ENCODE measurements around the gene CCDC157. TPM values are rescaled to one million over a fixed set of nuclear protein-coding genes. Genes with fewer than 3 reads are reported as not detected.

Gene CCDC157
- total and polyA plus RNA-seq, 9 of the 15 experiments (the other 6 are each of a cell fraction or from before 2014, with no cell fraction given), result 0.04 to 1.3 (median 0.68) TPM

GRCh38 chr22:30310881-30311771 is 45.7 kb upstream of the CCDC157 start:
- no peaks in the 10 kb centered on the region for H3K9me1 ChIP-seq (ENCODE audit: control insufficient read depth, insufficient read depth, low read length)
- peaks cover 4% of the 10 kb centered on the region; the same call in 1 of the 2 replicates for H4K20me1 ChIP-seq (replicated peaks; ENCODE audit: control insufficient read depth, insufficient read depth, low read length)
- in situ Hi-C loops (cut with MboI) (no loop called here), intact Hi-C loops (cut with micrococcal nuclease) (no loop called here)
- H3K79me2 ChIP-seq (ENCODE audit: control insufficient read depth, insufficient read depth, low read length), result peaks cover 1% of the 10 kb centered on the region
- no peaks in the 10 kb centered on the region for H3K36me3 ChIP-seq (ENCODE audit: control insufficient read depth, insufficient read depth, low read length)
- no peaks in the 10 kb centered on the region for H3K27me3 ChIP-seq (ENCODE audit: control insufficient read depth in 2 of 2, insufficient read depth in 2 of 2, low read length in 2 of 2)
- H3K4me3 ChIP-seq, result no peak overlapping the region
- CTCF ChIA-PET (ENCODE audit: low intra/inter-chr PET ratio), result no interaction called here
- POLR2A ChIA-PET, result interaction anchor here (0.6 to 1.6 kb wide), 3 partner anchors 15 to 17 kb away, joined by 3 to 4 read pairs (median 4); no protein-coding TSS in a partner anchor
- peaks cover 10 to 41% of the 10 kb centered on the region in 2 experiments for H3K4me1 ChIP-seq (replicated peaks in 1 of 2; ENCODE audit: control insufficient read depth in 2 of 2, insufficient read depth in 2 of 2, low read length in 2 of 2)
- no peak overlapping the region for H3K27ac ChIP-seq (ENCODE audit: extremely low read depth, low read depth, low read length)
- no peak overlapping the region; a peak in 1 of 4 replicates for H3K9ac ChIP-seq (ENCODE audit: insufficient read depth in 1 of 2, low read depth in 2 of 2, low read length in 2 of 2)
- FAIRE-seq (no peak), ATAC-seq (no peak), DNase-seq (ENCODE audit: extremely low read depth in 1 of 4, low spot score in 3 of 4) (no peak)
- TF ChIP-seq MIER1 (IDR thresholded peaks at IDR 0.05; ENCODE audit: low read depth), result no peak
- no peak overlapping the region for H2AFZ ChIP-seq (ENCODE audit: low read depth, low read length)
- H3K4me2 ChIP-seq (ENCODE audit: insufficient read depth, low read length), result no peak overlapping the region
- 66% methylated on average over 6 of the region's 8 CpGs for WGBS (ENCODE audit: insufficient coverage, low coverage, missing lambda C conversion rate)
- no peaks in the 10 kb centered on the region for H3K9me3 ChIP-seq (replicated peaks; ENCODE audit: control insufficient read depth, insufficient read depth, low read depth, low read length)
- no TSS peak for BruUV-seq (replicated peaks)

GRCh38 chr22:30312053-30312452 is 44.8 kb upstream of the CCDC157 start:
- no peak for ATAC-seq
- no peak overlapping the region for H3K4me2 ChIP-seq (ENCODE audit: insufficient read depth, low read length)
- H3K27me3 ChIP-seq (ENCODE audit: control insufficient read depth in 2 of 2, insufficient read depth in 2 of 2, low read length in 2 of 2), result no peaks in the 10 kb centered on the region
- ChIA-PET POLR2A (interaction anchor here (0.6 kb wide), 1 partner anchor 16 kb away, joined by 4 read pairs; no protein-coding TSS in a partner anchor), CTCF (ENCODE audit: low intra/inter-chr PET ratio) (no interaction called here)
- no peaks in the 10 kb centered on the region for H3K9me1 ChIP-seq (ENCODE audit: control insufficient read depth, insufficient read depth, low read length)
- no peaks in the 10 kb centered on the region for H3K36me3 ChIP-seq (ENCODE audit: control insufficient read depth, insufficient read depth, low read length)
- 46% methylated on average over 6 of the region's 6 CpGs for WGBS (ENCODE audit: insufficient coverage, low coverage, missing lambda C conversion rate)
- no peak for FAIRE-seq
- H3K27ac ChIP-seq (ENCODE audit: extremely low read depth, low read depth, low read length), result no peak overlapping the region
- no peak overlapping the region for H3K4me3 ChIP-seq
- no TSS peak for BruUV-seq (replicated peaks)
- no peak for DNase-seq (ENCODE audit: extremely low read depth in 1 of 4, low spot score in 3 of 4)
- peaks cover 10 to 33% of the 10 kb centered on the region in 2 experiments for H3K4me1 ChIP-seq (replicated peaks in 1 of 2; ENCODE audit: control insufficient read depth in 2 of 2, insufficient read depth in 2 of 2, low read length in 2 of 2)
- H3K9ac ChIP-seq (ENCODE audit: insufficient read depth in 1 of 2, low read depth in 2 of 2, low read length in 2 of 2), result no peak overlapping the region
- in situ Hi-C loops (cut with MboI), result no loop called here
- intact Hi-C loops (cut with micrococcal nuclease), result no loop called here
- H4K20me1 ChIP-seq (replicated peaks; ENCODE audit: control insufficient read depth, insufficient read depth, low read length), result peaks cover 4% of the 10 kb centered on the region; the same call in 1 of the 2 replicates
- H2AFZ ChIP-seq (ENCODE audit: low read depth, low read length), result no peak overlapping the region
- no peaks in the 10 kb centered on the region for H3K9me3 ChIP-seq (replicated peaks; ENCODE audit: control insufficient read depth, insufficient read depth, low read depth, low read length)
- H3K79me2 ChIP-seq (ENCODE audit: control insufficient read depth, insufficient read depth, low read length), result no peaks in the 10 kb centered on the region; the same call in 1 of the 3 replicates
- TF ChIP-seq AFF4 (CRISPR knock-in tag; IDR thresholded peaks at IDR 0.05) (no peak), JUND (IDR thresholded peaks at IDR 0.05; ENCODE audit: borderline replicate concordance, low read depth, low read length) (peak; percentile 51; the same call in 1 of the 2 replicates), JUND (tag; IDR thresholded peaks at IDR 0.05; ENCODE audit: borderline replicate concordance, low read depth, low read length) (no peak; the same call in 2 of the 3 replicates), ZFP36 (IDR thresholded peaks at IDR 0.05; ENCODE audit: low read depth, low read length, partially characterized antibody) (peak; percentile 50), FOSL1 (tag; conservative IDR thresholded peaks at IDR 0.05) (peak; percentile 82), STAG1 (CRISPR knock-in tag; IDR thresholded peaks at IDR 0.05; ENCODE audit: borderline replicate concordance) (no peak), SREBF2 (CRISPR knock-in tag; IDR thresholded peaks at IDR 0.05) (no peak), SMARCE1 (IDR thresholded peaks at IDR 0.05) (0 out of 2 replicates have a peak, but pooled peaks have one; percentile 14), ZNF766 (CRISPR knock-in tag; conservative IDR thresholded peaks at IDR 0.05) (no peak)
